Neural cell (in vitro differentiated cells): ENCODE data around the gene SDK2. TPM values are rescaled to one million over a fixed set of nuclear protein-coding genes. Genes with fewer than 3 reads are reported as not detected.
A peak's percentile ranks its signal among the peaks of the same experiment; 100 is the strongest.

Source experiments
- H2AFZ ChIP-seq: fragments of 200-600, 300-800 bp; sonication (generic), shearing (Covaris generic); 2 replicates; pipeline ENCODE4 v1.6.0; 2014; ENCODE audit warnings: low read depth, mild to moderate bottlenecking, antibody characterized with exemption, low read length, moderate library complexity
- H3F3A ChIP-seq: fragments of 200-600 bp; shearing (Covaris generic); 2 replicates; pipeline ENCODE4 v1.6.1; 2016; ENCODE audit warnings: mild to moderate bottlenecking, moderate library complexity, mixed read lengths, antibody characterized with exemption, low read length; ENCODE audit not compliant: insufficient read depth, poor library complexity, severe bottlenecking
- H3K27ac ChIP-seq: fragments of 200-600, 300-800 bp; sonication (generic), shearing (Covaris generic); 2 replicates; pipeline ENCODE4 v1.5.1; 2014; ENCODE audit warnings: mild to moderate bottlenecking, low read length, moderate library complexity
- H3K27me3 ChIP-seq: fragments of 300-800, 200-600 bp; sonication (generic), shearing (Covaris generic); 2 replicates; pipeline ENCODE4 v1.6.0; 2014; ENCODE audit warnings: mild to moderate bottlenecking, low read depth, low read length, moderate library complexity; ENCODE audit not compliant: insufficient read depth
- H3K36me3 ChIP-seq: fragments of 300-800, 200-600 bp; sonication (generic), shearing (Covaris generic); 2 replicates; pipeline ENCODE4 v1.5.1; 2014; ENCODE audit warnings: mild to moderate bottlenecking, antibody characterized with exemption, low read length, moderate library complexity; ENCODE audit not compliant: insufficient read depth
- H3K4me2 ChIP-seq: fragments of 300-800, 200-600 bp; sonication (generic), shearing (Covaris generic); 2 replicates; pipeline ENCODE4 v1.6.0; 2014; ENCODE audit warnings: mild to moderate bottlenecking, low read length
- H3K4me3 ChIP-seq: fragments of 300-800, 200-600 bp; sonication (generic), shearing (Covaris generic); 2 replicates; pipeline ENCODE4 v1.5.1; 2014; ENCODE audit warnings: mild to moderate bottlenecking, low read length, moderate library complexity
- H3K79me2 ChIP-seq: fragments of 200-600 bp; shearing (Covaris generic); replicated peaks from 2 replicates; pipeline ENCODE4 v1.6.0; 2014; ENCODE audit warnings: mild to moderate bottlenecking, low read length, moderate library complexity; ENCODE audit not compliant: insufficient read depth
- H3K9ac ChIP-seq: fragments of 300-800, 200-600 bp; sonication (generic), shearing (Covaris generic); 2 replicates; pipeline ENCODE4 v1.6.1; 2016; ENCODE audit warnings: mild to moderate bottlenecking, low read length, mixed read lengths
- H3K9me2 ChIP-seq: fragments of 200-600 bp; shearing (Covaris generic); 2 replicates; pipeline ENCODE4 v1.6.1; 2016; ENCODE audit warnings: mild to moderate bottlenecking, low read length, mixed read lengths; ENCODE audit not compliant: insufficient read depth
- H3K9me3 ChIP-seq: fragments of 200-600, 300-800 bp; sonication (generic), shearing (Covaris generic); 2 replicates; pipeline ENCODE4 v1.6.1; 2016; ENCODE audit warnings: mild to moderate bottlenecking, mixed run types, low read length, moderate library complexity, mixed read lengths
- H4K20me1 ChIP-seq: fragments of 200-600 bp; shearing (Covaris generic); 2 replicates; pipeline ENCODE4 v1.6.1; 2016; ENCODE audit warnings: mild to moderate bottlenecking, mixed run types; ENCODE audit not compliant: insufficient read depth
- CTCF ChIP-seq: fragments of 450-650 bp; IDR thresholded peaks from 2 replicates; pipeline ENCODE4 v1.5.1; 2014; ENCODE audit warnings: antibody characterized with exemption, mild to moderate bottlenecking, moderate library complexity; ENCODE audit not compliant: poor library complexity, severe bottlenecking
- EP300 ChIP-seq: fragments of 450-650 bp; conservative IDR thresholded peaks from 2 replicates; pipeline ENCODE4 v1.6.1; 2014; ENCODE audit warnings: antibody characterized with exemption, mild to moderate bottlenecking, moderate library complexity; ENCODE audit not compliant: poor library complexity, severe bottlenecking
- EZH2 ChIP-seq: fragments of 200-600, 300-800 bp; shearing (Covaris generic), sonication (generic); IDR thresholded peaks from 2 replicates; pipeline ENCODE4 v1.6.1; 2014; ENCODE audit warnings: antibody characterized with exemption, low read length, borderline replicate concordance, mild to moderate bottlenecking; ENCODE audit not compliant: insufficient read depth, poor library complexity, severe bottlenecking
- MXI1 ChIP-seq: fragments of 450-650 bp; conservative IDR thresholded peaks from 2 replicates; pipeline ENCODE4 v1.6.1; 2014; ENCODE audit warnings: antibody characterized with exemption, mild to moderate bottlenecking; ENCODE audit not compliant: poor library complexity, severe bottlenecking
- POLR2AphosphoS5 ChIP-seq: IDR thresholded peaks from 2 replicates; pipeline ENCODE4 v1.6.1; 2012
- RAD21 ChIP-seq: fragments of 450-650 bp; conservative IDR thresholded peaks from 2 replicates; pipeline ENCODE4 v1.6.1; 2014; ENCODE audit warnings: antibody characterized with exemption, mild to moderate bottlenecking, moderate library complexity
- REST ChIP-seq: IDR thresholded peaks from 2 replicates; pipeline ENCODE4 v1.6.1; 2012; ENCODE audit warnings: borderline replicate concordance
- SMC3 ChIP-seq: fragments of 450-650 bp; conservative IDR thresholded peaks from 2 replicates; pipeline ENCODE4 v1.6.1; 2014; ENCODE audit warnings: antibody characterized with exemption, mild to moderate bottlenecking, moderate library complexity; ENCODE audit not compliant: poor library complexity
- TAF1 ChIP-seq: IDR thresholded peaks from 2 replicates; pipeline ENCODE4 v1.6.1; 2012; ENCODE audit warnings: low read depth
- polyA plus RNA-seq: library from polyadenylated mRNA; depleted of rRNA; stranded (reverse); fragments of >200 nt; gene quantifications from 2 replicates; pipeline ENCODE4 v1.2.3, GENCODE V29; 2014

The SDK2 gene
- polyA plus RNA-seq, 1 donor from 2014 or later, result 0.73 TPM

GRCh38 chr17:73453090-73453489, 191.2 kb downstream of the SDK2 start:
- Histone ChIP-seq H3K27me3 (no peaks in the 10 kb centered on the region), H3F3A (no peaks in the 10 kb centered on the region), H3K36me3 (no peaks in the 10 kb centered on the region), H3K79me2 (no peaks in the 10 kb centered on the region), H3K27ac (no peak overlapping the region), H3K4me3 (no peak overlapping the region), H3K4me2 (no peak overlapping the region), H3K9me3 (no peaks in the 10 kb centered on the region), H4K20me1 (no peaks in the 10 kb centered on the region), H3K9me2 (no peaks in the 10 kb centered on the region), H2AFZ (no peak overlapping the region), H3K9ac (no peak overlapping the region)
- no peak for TF ChIP-seq TAF1
- TF ChIP-seq EP300, result no peak
- TF ChIP-seq MXI1, result no peak

GRCh38 chr17:73452009-73452408, 192.2 kb downstream of the SDK2 start:
- no peaks in the 10 kb centered on the region for H3K79me2 ChIP-seq
- peak overlapping the region; percentile 3 for H3K4me3 ChIP-seq
- peak overlapping the region; percentile 59 for H3K27ac ChIP-seq
- no peak for TF ChIP-seq SMC3
- TF ChIP-seq CTCF, result no peak
- no peak for TF ChIP-seq RAD21
- TF ChIP-seq EZH2, result no peak
- TF ChIP-seq POLR2AphosphoS5, result no peak
- no peak for TF ChIP-seq REST
- no peak for TF ChIP-seq EP300
- no peaks in the 10 kb centered on the region for H3K9me2 ChIP-seq
- no peaks in the 10 kb centered on the region for H3K9me3 ChIP-seq
- H3K27me3 ChIP-seq, result no peaks in the 10 kb centered on the region
- H2AFZ ChIP-seq, result no peak overlapping the region
- no peaks in the 10 kb centered on the region for H3F3A ChIP-seq
- no peak overlapping the region for H3K4me2 ChIP-seq
- no peaks in the 10 kb centered on the region for H3K36me3 ChIP-seq
- no peaks in the 10 kb centered on the region for H4K20me1 ChIP-seq
- H3K9ac ChIP-seq, result peak overlapping the region; percentile 19

- no peak overlapping the region for H2AFZ ChIP-seq
- no peaks in the 10 kb centered on the region for H3K27me3 ChIP-seq
- H3K27ac ChIP-seq, result no peak overlapping the region
- H4K20me1 ChIP-seq, result no peaks in the 10 kb centered on the region
- H3K9ac ChIP-seq, result no peak overlapping the region
- no peaks in the 10 kb centered on the region for H3F3A ChIP-seq
- no peaks in the 10 kb centered on the region for H3K79me2 ChIP-seq
- H3K36me3 ChIP-seq, result no peaks in the 10 kb centered on the region
- H3K9me2 ChIP-seq, result no peaks in the 10 kb centered on the region
- TF ChIP-seq POLR2AphosphoS5 (no peak), EZH2 (no peak), SMC3 (no peak), MXI1 (no peak), CTCF (no peak), EP300 (no peak), TAF1 (no peak), RAD21 (no peak), REST (no peak)
- H3K9me3 ChIP-seq, result no peaks in the 10 kb centered on the region
- H3K4me3 ChIP-seq, result no peak overlapping the region
- H3K4me2 ChIP-seq, result no peak overlapping the region
Observed at GRCh38 chr17:73447319-73447718, 196.9 kb downstream of the SDK2 start.
